Measurements from ENCODE around the gene CACNA1C. TPM values are rescaled to one million over a fixed set of nuclear protein-coding genes. Genes with fewer than 3 reads are reported as not detected.

The CACNA1C gene
- total RNA-seq, 2 experiments from 2014 or later: 0.05 to 0.08 TPM

- DNase-seq (no peak), ATAC-seq (ENCODE audit: poor library complexity) (no peak)
- Mint-ChIP-seq H3K27ac (no peak overlapping the region), H3K4me1 (ENCODE audit: low read depth) (peaks cover 5% of the 10 kb centered on the region), H3K4me3 (no peak overlapping the region), H3K27me3 (no peaks in the 10 kb centered on the region), H3K9me3 (no peaks in the 10 kb centered on the region), H3K36me3 (ENCODE audit: low read depth) (no peaks in the 10 kb centered on the region)
- POLR2A ChIA-PET: no interaction called here
- no peaks in the 10 kb centered on the region for H3K27me3 ChIP-seq (ENCODE audit: control insufficient read depth in 1 of 2, insufficient read depth in 2 of 2, low read length in 2 of 2)
- H3K27ac ChIP-seq (ENCODE audit: low read depth in 1 of 2, low read length in 2 of 2): no peak overlapping the region
- no peaks in the 10 kb centered on the region for H3K36me3 ChIP-seq (ENCODE audit: insufficient read depth, low read length)
- CTCF ChIA-PET: no interaction called here
- TF ChIP-seq, protein P1, sequence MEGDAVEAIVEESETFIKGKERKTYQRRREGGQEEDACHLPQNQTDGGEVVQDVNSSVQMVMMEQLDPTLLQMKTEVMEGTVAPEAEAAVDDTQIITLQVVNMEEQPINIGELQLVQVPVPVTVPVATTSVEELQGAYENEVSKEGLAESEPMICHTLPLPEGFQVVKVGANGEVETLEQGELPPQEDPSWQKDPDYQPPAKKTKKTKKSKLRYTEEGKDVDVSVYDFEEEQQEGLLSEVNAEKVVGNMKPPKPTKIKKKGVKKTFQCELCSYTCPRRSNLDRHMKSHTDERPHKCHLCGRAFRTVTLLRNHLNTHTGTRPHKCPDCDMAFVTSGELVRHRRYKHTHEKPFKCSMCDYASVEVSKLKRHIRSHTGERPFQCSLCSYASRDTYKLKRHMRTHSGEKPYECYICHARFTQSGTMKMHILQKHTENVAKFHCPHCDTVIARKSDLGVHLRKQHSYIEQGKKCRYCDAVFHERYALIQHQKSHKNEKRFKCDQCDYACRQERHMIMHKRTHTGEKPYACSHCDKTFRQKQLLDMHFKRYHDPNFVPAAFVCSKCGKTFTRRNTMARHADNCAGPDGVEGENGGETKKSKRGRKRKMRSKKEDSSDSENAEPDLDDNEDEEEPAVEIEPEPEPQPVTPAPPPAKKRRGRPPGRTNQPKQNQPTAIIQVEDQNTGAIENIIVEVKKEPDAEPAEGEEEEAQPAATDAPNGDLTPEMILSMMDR (IDR thresholded peaks at IDR 0.05): no peak
- intact Hi-C loops (cut with DNase I, micrococcal nuclease): no loop called here
- no peak overlapping the region for H3K4me3 ChIP-seq (ENCODE audit: low read length)
- peaks cover 0 to 5% of the 10 kb centered on the region in 2 experiments for H3K9me3 ChIP-seq (ENCODE audit: control insufficient read depth in 1 of 2, insufficient read depth in 1 of 2, low read length in 2 of 2)
- H3K4me1 ChIP-seq (ENCODE audit: insufficient read depth, low read length): no peaks in the 10 kb centered on the region
Observed at GRCh38 chr12:2376908-2377657, 324.3 kb downstream of the CACNA1C start.

GRCh38 chr12:2378835-2379330 lies 326.1 kb downstream of the CACNA1C start:
- CTCF ChIA-PET: no interaction called here
- no peaks in the 10 kb centered on the region for H3K9me3 Mint-ChIP-seq
- H3K4me3 Mint-ChIP-seq: no peak overlapping the region
- H3K27ac Mint-ChIP-seq: no peak overlapping the region
- intact Hi-C loops (cut with DNase I, micrococcal nuclease): no loop called here
- DNase-seq (no peak), ATAC-seq (ENCODE audit: poor library complexity) (no peak)
- no peaks in the 10 kb centered on the region for H3K27me3 ChIP-seq (ENCODE audit: control insufficient read depth in 1 of 2, insufficient read depth in 2 of 2, low read length in 2 of 2)
- peaks cover 5% of the 10 kb centered on the region for H3K4me1 Mint-ChIP-seq (ENCODE audit: low read depth)
- H3K4me1 ChIP-seq (ENCODE audit: insufficient read depth, low read length): no peaks in the 10 kb centered on the region
- no peaks in the 10 kb centered on the region for H3K9me3 ChIP-seq (ENCODE audit: control insufficient read depth in 1 of 2, insufficient read depth in 1 of 2, low read length in 2 of 2)
- H3K4me3 ChIP-seq (ENCODE audit: low read length): no peak overlapping the region
- TF ChIP-seq, protein P1 (IDR thresholded peaks at IDR 0.05): no peak
- H3K36me3 ChIP-seq (ENCODE audit: insufficient read depth, low read length): no peaks in the 10 kb centered on the region
- H3K27ac ChIP-seq (ENCODE audit: low read depth in 1 of 2, low read length in 2 of 2): no peak overlapping the region
- H3K27me3 Mint-ChIP-seq: no peaks in the 10 kb centered on the region
- H3K36me3 Mint-ChIP-seq (ENCODE audit: low read depth): no peaks in the 10 kb centered on the region
- POLR2A ChIA-PET: no interaction called here

DNA sequence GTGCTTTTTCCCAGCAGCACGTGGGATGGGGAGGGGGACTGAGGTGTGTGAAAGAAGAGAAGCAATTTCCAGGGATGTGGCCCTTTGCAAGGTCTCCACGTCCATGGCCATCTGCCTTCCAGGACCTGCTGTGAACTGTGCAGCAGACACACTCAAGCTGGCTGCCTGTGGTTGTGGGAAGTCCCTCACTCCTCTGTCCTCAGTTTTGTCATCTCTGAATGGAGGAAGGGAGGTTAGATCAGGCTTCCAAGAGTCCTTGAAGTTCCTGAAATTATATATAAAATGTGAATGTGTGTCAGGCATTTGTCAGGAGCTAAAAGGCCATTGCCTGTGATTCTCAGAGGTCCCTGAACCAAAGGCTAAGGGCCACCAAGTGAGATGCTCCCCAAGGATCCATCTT lies 328.2 kb downstream of the CACNA1C start:
- POLR2A ChIA-PET: no interaction called here
- CTCF ChIA-PET: no interaction called here
- intact Hi-C loops (cut with DNase I, micrococcal nuclease): no loop called here
- Mint-ChIP-seq H3K27ac (no peak overlapping the region), H3K4me1 (ENCODE audit: low read depth) (peaks cover 5% of the 10 kb centered on the region), H3K27me3 (no peaks in the 10 kb centered on the region), H3K36me3 (ENCODE audit: low read depth) (no peaks in the 10 kb centered on the region), H3K4me3 (no peak overlapping the region), H3K9me3 (no peaks in the 10 kb centered on the region)
- no peaks in the 10 kb centered on the region for H3K9me3 ChIP-seq (ENCODE audit: control insufficient read depth in 1 of 2, insufficient read depth in 1 of 2, low read length in 2 of 2)
- DNase-seq (no peak), ATAC-seq (ENCODE audit: poor library complexity) (no peak)
- TF ChIP-seq, protein P1 (IDR thresholded peaks at IDR 0.05): no peak
- no peaks in the 10 kb centered on the region for H3K4me1 ChIP-seq (ENCODE audit: insufficient read depth, low read length)
- H3K4me3 ChIP-seq (ENCODE audit: low read length): no peak overlapping the region
- H3K36me3 ChIP-seq (ENCODE audit: insufficient read depth, low read length): no peaks in the 10 kb centered on the region
- no peak overlapping the region for H3K27ac ChIP-seq (ENCODE audit: low read depth in 1 of 2, low read length in 2 of 2)
- H3K27me3 ChIP-seq (ENCODE audit: control insufficient read depth in 1 of 2, insufficient read depth in 2 of 2, low read length in 2 of 2): no peaks in the 10 kb centered on the region

Data from CD4-positive, alpha-beta T cell (primary cell).